Transverse colon (tissue), 4 donors: ENCODE results near the gene TBC1D17. TPM values are rescaled to one million over a fixed set of nuclear protein-coding genes. Genes with fewer than 3 reads are reported as not detected.

Experiments used
- DNase-seq: peaks from one replicate; pipeline ENCODE4 v3.0.0-alpha.2; 2019
- H3K27ac ChIP-seq, 4 donors: fragments of 200-600 bp; sonication (generic); 2 replicates each; pipeline ENCODE4 v1.5.1; 2016 to 2018; ENCODE audit warnings: inconsistent platforms in 4 of 4
- H3K27me3 ChIP-seq: fragments of 200-600 bp; sonication (generic); 2 replicates; pipeline ENCODE4 v1.5.1; 2017; ENCODE audit warnings: inconsistent platforms
- H3K36me3 ChIP-seq, 4 donors: fragments of 200-600 bp; sonication (generic); 2 replicates each; pipeline ENCODE4 v1.5.1; 2017 to 2019; ENCODE audit warnings: inconsistent platforms in 4 of 4
- H3K4me1 ChIP-seq, 4 donors: fragments of 200-600 bp; sonication (generic); 2 replicates each; pipeline ENCODE4 v1.5.1; 2017 to 2020; ENCODE audit warnings: inconsistent platforms in 4 of 4
- H3K4me3 ChIP-seq, 4 donors: fragments of 200-600 bp; sonication (generic); 1 replicate in 1 of 4; 2 replicates in 3 of 4; pipeline versions ENCODE4 v1.5.1 to v1.6.1; 2017 to 2019; ENCODE audit warnings: inconsistent platforms in 4 of 4
- H3K9me3 ChIP-seq, 2 donors: fragments of 200-600 bp; sonication (generic); 2 replicates each; pipeline ENCODE4 v1.5.1; 2017 to 2019; ENCODE audit warnings: inconsistent platforms in 2 of 2
- EP300 ChIP-seq: sonication (generic); formaldehyde crosslinking; IDR thresholded peaks from one replicate; pipeline ENCODE4 v1.6.1; 2017; ENCODE audit warnings: antibody characterized with exemption, low read depth
- POLR2A ChIP-seq: fragments of 450-650 bp; IDR thresholded peaks from one replicate; pipeline ENCODE4 v1.6.1; 2016; ENCODE audit warnings: antibody characterized with exemption, mild to moderate bottlenecking, moderate library complexity
- POLR2AphosphoS5 ChIP-seq, 3 donors: sonication (generic); formaldehyde crosslinking; IDR thresholded peaks; one replicate each; pipeline ENCODE4 v1.6.1; 2016; ENCODE audit warnings: antibody characterized with exemption in 3 of 3
- WGBS, 2 donors: methylation state at CpG; one replicate each; pipeline ENCODE4 v1.1.5; 2018; ENCODE audit warnings: low coverage in 1 of 2; 5-methylcytosine and 5-hydroxymethylcytosine counted together
- in situ Hi-C, 4 donors: fragments of 200-750 bp; cut with MboI; loops; one replicate each; pipeline versions ENCODE4 v1.15.0 to v1.15.1; 2017; ENCODE audit warnings: low sequenced_read_pairs in 3 of 4, low pct_ligation_motif_present in 1 of 4, low pct_unique_long_range_greater_than_20kb in 1 of 4
- intact Hi-C: fragments of 100-400 bp; cut with DNase I; formaldehyde crosslinking; loops from one replicate; pipeline ENCODE4 v1.15.1; 2023; ENCODE audit warnings: low total_unique reads
- total RNA-seq, 4 donors: library from RNA; depleted of rRNA; stranded (reverse); fragments of >200 nt; gene quantifications; one replicate each; pipeline ENCODE4 v1.1.0, GENCODE V29; 2016
- TF ChIP-seq, protein P1 (sequence below), 5 experiments: fragments of 200-600 bp in 3 of 5; fragments of 450-650 bp in 2 of 5; sonication (generic) in 3 of 5; IDR thresholded peaks; 1 replicate in 2 of 5; 2 replicates in 3 of 5; pipeline ENCODE4 v1.5.1; 2016 to 2017; ENCODE audit warnings: antibody characterized with exemption in 5 of 5, inconsistent platforms in 3 of 5, mild to moderate bottlenecking in 2 of 5, moderate library complexity in 1 of 5

Gene TBC1D17
- total RNA-seq, result 10 to 100 TPM; 26.4 to 80.8 (median 47.9) TPM

DNA sequence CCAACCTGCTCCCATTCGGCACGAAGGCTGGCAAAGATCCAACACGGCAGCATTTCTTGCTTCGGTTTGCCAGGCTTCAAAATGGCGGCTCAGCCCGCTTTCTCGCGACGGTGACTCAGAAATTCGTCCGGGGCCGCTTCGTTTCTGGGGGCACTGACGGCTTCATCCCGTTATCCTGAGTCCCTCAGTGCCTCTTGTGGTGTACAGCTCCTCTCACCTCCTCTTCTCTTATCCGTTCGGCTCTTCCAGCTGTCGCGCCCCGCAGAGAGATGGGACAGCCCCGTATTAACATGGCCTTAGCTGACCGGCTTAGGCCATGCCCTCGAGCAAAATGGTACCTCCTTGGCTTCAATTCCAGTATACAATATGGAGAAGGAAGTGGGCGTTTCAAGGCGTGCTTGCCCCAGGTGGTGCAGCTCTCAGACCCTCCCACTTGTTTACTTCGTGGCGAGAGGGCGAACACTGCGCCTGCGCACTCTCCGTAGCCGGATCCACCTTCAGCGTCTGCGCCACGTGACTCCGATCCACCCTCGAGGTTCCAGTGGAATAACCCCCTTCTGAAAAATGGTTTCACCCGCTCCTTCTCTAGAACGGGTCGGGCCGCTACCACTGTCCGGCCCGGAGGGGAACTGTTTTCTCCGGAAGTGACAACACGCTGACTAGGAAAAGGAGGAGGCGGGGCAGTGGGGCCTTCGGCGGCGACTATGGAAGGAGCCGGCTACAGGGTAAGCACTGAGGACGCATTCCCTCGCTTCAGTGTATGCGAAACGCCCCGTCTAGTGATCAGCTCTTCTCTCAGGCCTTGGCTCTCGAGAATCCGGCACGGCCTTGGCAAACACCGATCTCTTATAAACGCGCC lies at the start of gene TBC1D17, which contains the start of gene AKT1S1:
Gene TBC1D17, plus strand, starts transcription at position 683 of the 859 bp plus-strand sequence. Its CDS starts 22 bp downstream, at position 705.
Gene AKT1S1, minus strand, starts transcription at position 336 of the 859 bp plus-strand sequence. CDS start 4,060 bp downstream, outside the sequence.
- peak within 1 kb of the TSS; percentile 96 to 99 (median 98) for H3K27ac ChIP-seq
- peak within 1 kb of the TSS; percentile 91 to 98 (median 93) for H3K4me3 ChIP-seq
- 0% methylated on average over 61 of the region's 61 CpGs; no CpG with 5 or more reads in 1 of the 2 donors for WGBS, 2 donors
- TF ChIP-seq, protein P1, sequence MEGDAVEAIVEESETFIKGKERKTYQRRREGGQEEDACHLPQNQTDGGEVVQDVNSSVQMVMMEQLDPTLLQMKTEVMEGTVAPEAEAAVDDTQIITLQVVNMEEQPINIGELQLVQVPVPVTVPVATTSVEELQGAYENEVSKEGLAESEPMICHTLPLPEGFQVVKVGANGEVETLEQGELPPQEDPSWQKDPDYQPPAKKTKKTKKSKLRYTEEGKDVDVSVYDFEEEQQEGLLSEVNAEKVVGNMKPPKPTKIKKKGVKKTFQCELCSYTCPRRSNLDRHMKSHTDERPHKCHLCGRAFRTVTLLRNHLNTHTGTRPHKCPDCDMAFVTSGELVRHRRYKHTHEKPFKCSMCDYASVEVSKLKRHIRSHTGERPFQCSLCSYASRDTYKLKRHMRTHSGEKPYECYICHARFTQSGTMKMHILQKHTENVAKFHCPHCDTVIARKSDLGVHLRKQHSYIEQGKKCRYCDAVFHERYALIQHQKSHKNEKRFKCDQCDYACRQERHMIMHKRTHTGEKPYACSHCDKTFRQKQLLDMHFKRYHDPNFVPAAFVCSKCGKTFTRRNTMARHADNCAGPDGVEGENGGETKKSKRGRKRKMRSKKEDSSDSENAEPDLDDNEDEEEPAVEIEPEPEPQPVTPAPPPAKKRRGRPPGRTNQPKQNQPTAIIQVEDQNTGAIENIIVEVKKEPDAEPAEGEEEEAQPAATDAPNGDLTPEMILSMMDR (IDR thresholded peaks at IDR 0.05), result no peak
- TF ChIP-seq POLR2AphosphoS5 (IDR thresholded peaks at IDR 0.05), result peak in 2 of 3 donors; percentile 84 to 90
- peak; percentile 91 for TF ChIP-seq POLR2A
- no peak for TF ChIP-seq EP300
- H3K27me3 ChIP-seq, result no peaks in the 10 kb centered on the region
- no peaks in the 10 kb centered on the region for H3K9me3 ChIP-seq
- H3K36me3 ChIP-seq, result peaks cover 0 to 22% (median 11%) of the 10 kb centered on the region in 4 donors
- peaks cover 11 to 24% (median 17%) of the 10 kb centered on the region in 4 donors for H3K4me1 ChIP-seq
- in situ Hi-C loops (no loop called here), intact Hi-C loops (no loop called here)
- peak; percentile 99 for DNase-seq

DNA sequence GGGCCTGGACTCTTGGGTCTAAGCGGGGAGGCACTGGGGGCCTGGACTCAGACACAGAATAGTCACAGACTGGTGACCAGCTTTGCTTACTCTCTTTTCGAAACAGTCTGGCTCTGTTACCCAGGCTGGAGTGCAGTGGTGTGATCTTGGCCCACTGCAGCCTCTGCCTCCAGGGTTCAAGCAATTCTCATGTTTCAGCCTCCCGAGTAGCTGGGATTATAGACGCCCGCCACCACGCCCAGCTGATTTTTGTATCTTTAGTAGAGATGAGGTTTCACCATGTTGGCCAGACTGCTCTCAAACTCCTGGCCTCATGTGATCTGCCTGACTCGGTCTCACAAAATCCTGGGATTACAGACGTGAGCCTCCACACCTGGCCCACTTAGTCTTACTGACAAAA lies 48.3 kb upstream of the TBC1D17 start:
- H3K36me3 ChIP-seq, result peaks cover 0 to 20% (median 7%) of the 10 kb centered on the region in 4 donors
- no peaks in the 10 kb centered on the region for H3K9me3 ChIP-seq
- DNase-seq, result no peak
- no peaks in the 10 kb centered on the region for H3K27me3 ChIP-seq
- in situ Hi-C loops (no loop called here), intact Hi-C loops (no loop called here)
- H3K4me1 ChIP-seq, result no peaks in the 10 kb centered on the region
- 92% methylated on average over 8 of the region's 8 CpGs; no CpG with 5 or more reads in 1 of the 2 donors for WGBS, 2 donors
- TF ChIP-seq, protein P1 (IDR thresholded peaks at IDR 0.05), result no peak
- TF ChIP-seq POLR2AphosphoS5 (IDR thresholded peaks at IDR 0.05) (no peak), POLR2A (no peak), EP300 (no peak)
- H3K4me3 ChIP-seq, result no peak overlapping the region
- no peak overlapping the region for H3K27ac ChIP-seq

DNA sequence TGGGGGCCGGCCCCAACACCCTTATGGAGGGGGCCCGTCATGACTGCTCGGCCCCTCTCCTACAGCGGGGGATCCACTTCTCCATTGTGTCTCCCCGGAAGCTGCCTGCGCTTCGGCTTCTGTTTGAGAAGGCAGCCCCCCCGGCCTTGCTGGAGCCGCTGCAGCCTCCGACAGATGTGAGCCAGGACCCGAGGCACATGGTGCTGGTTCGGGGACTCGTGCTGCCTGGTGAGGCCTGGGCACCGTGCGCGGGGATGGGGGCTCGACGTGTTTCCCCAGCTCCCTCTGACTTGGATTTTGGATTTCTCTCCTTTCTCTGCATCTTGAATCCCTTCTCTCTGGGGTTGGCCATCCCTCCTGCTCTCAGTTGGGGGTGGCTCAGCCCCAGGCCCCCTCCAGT lies 47.8 kb upstream of the TBC1D17 start:
- TF ChIP-seq EP300, result no peak
- no peak for TF ChIP-seq POLR2A
- TF ChIP-seq, protein P1 (IDR thresholded peaks at IDR 0.05), result no peak
- TF ChIP-seq POLR2AphosphoS5 (IDR thresholded peaks at IDR 0.05), result no peak
- intact Hi-C loops (no loop called here), in situ Hi-C loops (no loop called here)
- no peaks in the 10 kb centered on the region for H3K27me3 ChIP-seq
- H3K9me3 ChIP-seq, result no peaks in the 10 kb centered on the region
- no peak overlapping the region for H3K27ac ChIP-seq
- peaks cover 0 to 24% (median 7%) of the 10 kb centered on the region in 4 donors for H3K36me3 ChIP-seq
- H3K4me1 ChIP-seq, result no peaks in the 10 kb centered on the region
- no peak for DNase-seq
- WGBS, 2 donors, result 94% methylated on average over 18 of the region's 18 CpGs; no CpG with 5 or more reads in 1 of the 2 donors
- no peak overlapping the region for H3K4me3 ChIP-seq

DNA sequence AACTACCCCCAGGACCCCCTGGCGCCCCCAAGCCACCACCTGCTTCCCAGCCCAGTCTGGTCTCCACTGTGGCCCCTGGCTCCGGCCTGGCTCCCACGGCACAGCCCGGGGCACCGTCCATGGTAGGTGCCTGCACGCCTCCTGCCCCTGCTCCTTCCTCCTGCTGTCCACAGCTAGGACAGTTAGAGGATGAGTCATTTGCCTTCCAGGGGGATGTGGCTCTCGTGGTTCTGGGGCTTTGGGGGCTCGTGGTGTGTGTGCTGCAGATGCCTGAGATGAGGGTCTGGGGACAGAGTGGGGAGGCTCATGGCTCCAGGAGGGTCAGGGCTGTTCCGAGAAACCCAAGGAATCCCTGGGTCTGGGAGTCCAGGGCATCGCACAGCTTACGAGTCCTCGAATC lies 46.7 kb upstream of the TBC1D17 start:
- Histone ChIP-seq H3K4me3 (no peak overlapping the region), H3K9me3 (no peaks in the 10 kb centered on the region), H3K27ac (no peak overlapping the region), H3K4me1 (no peaks in the 10 kb centered on the region), H3K36me3 (peaks cover 0 to 25% (median 10%) of the 10 kb centered on the region in 4 donors), H3K27me3 (no peaks in the 10 kb centered on the region)
- 95% methylated on average over 8 of the region's 12 CpGs; no CpG with 5 or more reads in 1 of the 2 donors for WGBS, 2 donors
- DNase-seq, result no peak
- in situ Hi-C loops, result no loop called here
- no peak for TF ChIP-seq POLR2A
- no peak for TF ChIP-seq POLR2AphosphoS5 (IDR thresholded peaks at IDR 0.05)
- TF ChIP-seq EP300, result no peak
- TF ChIP-seq, protein P1 (IDR thresholded peaks at IDR 0.05), result no peak
- intact Hi-C loops, result no loop called here
